HG03469 (cell line): Measurements from ENCODE around the gene PTPRN.
A peak's percentile ranks its signal among the peaks of the same experiment; 100 is the strongest.

Experiments
- ATAC-seq: cut with Tn5 transposase; IDR thresholded peaks from one replicate; pipeline ENCODE4 v1.9.1; 2021; ENCODE audit warnings: mild to moderate bottlenecking, moderate library complexity, moderate number of reproducible peaks; ENCODE audit not compliant: unreplicated experiment

PTPRN gene

GRCh38 chr2:219308142-219309101 is 779 bp downstream of the PTPRN start:
- ATAC-seq = no peak

GRCh38 chr2:219306047-219306446 is 3.2 kb downstream of the PTPRN start:
- no peak for ATAC-seq

DNA sequence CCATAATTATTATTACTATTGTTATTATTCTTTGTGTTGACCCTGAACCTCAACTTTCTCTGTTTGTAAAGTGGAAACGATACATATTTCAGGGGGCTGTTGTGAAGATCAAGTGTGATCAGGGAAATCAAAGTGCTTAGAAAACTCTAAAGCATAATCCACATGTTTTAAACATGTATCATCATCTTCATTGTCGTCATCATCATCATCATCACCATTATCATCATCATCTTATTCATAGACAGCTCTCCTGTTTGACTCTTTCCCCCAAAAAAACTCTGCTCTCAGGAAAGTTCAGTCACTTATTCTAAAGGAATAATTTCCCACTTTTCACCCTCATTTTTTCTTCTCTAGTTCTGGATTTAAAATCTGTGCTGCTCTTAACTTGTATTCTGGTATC is 5.0 kb downstream of the PTPRN start:
- ATAC-seq = no peak

- ATAC-seq = no peak
These were observed 6.7 kb downstream of the PTPRN start for GRCh38 chr2:219302412-219302968.

DNA sequence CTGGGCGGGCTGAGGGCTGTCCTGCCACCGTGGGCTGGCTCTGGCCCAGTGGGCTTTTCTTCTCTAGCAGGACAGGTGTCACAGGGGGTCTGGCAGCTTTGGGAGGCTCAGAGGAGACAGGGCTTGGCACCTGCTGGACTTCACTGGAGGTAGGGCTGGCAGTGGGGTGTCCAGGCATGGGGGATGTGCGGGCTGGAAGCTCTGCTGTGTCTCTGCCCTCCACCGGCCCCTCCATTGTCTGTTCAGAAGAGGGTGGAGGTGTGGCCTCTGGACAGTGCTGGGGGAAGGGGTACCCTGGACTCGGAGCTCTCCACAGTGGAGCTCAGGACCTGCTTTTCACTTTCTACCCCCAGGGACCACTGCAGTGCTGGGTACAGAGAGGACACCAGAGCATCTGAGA is 9.2 kb downstream of the PTPRN start:
- ATAC-seq = no peak

GRCh38 chr2:219299372-219299760 is 9.8 kb downstream of the PTPRN start:
- ATAC-seq = no peak

GRCh38 chr2:219298759-219299371 is 10.3 kb downstream of the PTPRN start:
- no peak for ATAC-seq

GRCh38 chr2:219297766-219298456 is 11.3 kb downstream of the PTPRN start:
- ATAC-seq = no peak

DNA sequence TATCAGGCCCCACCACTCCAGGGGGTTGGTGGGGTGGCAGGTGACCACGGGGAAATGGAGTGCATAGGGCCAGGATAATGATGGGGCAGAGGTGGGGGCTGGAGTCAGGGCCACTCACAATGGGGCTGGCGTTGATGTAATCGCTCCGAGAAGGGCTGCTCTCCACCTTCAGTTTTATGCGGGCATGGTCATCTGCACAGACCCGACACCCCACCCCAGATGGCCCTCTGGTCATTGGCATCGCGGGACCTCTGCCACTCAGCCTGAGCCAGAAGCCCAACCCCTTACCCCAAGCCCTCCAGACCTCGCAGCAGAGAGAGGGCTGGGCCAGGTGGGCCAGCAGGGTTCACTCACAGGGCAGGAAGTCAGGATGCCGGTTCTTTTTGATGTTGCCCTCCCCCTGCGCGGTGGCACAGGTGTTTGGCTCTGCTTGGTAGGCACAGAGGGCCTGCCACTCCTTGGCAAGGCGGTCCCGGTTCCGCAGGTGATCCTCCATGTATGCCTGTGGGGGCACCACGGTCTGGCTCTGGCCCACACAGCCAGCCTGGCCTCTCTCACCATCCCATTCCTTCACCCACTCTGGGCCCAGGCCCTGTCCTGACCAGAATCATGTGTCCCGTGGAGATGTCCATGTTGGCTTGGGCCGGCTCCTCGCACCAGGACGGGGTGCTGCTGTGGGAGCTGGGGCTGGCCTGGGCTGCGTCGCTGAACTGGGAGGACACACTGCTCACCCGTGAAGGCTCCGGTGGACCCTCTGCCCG is 12.4 kb downstream of the PTPRN start:
- ATAC-seq = no peak

DNA sequence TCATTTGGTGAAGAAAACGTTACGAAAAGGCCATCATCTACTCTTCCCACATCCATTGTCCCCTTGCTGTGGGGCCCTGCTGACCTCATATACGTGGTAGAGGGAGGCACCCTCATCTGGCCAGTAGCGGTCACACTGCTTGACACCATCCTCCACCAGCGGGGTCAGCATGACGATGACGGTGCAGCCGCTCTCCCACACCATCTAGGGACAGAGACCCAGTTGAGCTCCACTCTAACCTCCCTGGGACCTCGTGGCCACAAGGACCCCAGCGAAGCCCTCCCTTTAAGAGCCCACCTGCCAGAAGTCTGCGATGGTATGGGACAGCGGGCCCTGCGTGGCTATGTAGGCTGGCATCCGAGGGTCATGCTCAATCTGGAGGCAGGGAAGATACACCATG is 13.1 kb downstream of the PTPRN start:
- ATAC-seq = no peak

DNA sequence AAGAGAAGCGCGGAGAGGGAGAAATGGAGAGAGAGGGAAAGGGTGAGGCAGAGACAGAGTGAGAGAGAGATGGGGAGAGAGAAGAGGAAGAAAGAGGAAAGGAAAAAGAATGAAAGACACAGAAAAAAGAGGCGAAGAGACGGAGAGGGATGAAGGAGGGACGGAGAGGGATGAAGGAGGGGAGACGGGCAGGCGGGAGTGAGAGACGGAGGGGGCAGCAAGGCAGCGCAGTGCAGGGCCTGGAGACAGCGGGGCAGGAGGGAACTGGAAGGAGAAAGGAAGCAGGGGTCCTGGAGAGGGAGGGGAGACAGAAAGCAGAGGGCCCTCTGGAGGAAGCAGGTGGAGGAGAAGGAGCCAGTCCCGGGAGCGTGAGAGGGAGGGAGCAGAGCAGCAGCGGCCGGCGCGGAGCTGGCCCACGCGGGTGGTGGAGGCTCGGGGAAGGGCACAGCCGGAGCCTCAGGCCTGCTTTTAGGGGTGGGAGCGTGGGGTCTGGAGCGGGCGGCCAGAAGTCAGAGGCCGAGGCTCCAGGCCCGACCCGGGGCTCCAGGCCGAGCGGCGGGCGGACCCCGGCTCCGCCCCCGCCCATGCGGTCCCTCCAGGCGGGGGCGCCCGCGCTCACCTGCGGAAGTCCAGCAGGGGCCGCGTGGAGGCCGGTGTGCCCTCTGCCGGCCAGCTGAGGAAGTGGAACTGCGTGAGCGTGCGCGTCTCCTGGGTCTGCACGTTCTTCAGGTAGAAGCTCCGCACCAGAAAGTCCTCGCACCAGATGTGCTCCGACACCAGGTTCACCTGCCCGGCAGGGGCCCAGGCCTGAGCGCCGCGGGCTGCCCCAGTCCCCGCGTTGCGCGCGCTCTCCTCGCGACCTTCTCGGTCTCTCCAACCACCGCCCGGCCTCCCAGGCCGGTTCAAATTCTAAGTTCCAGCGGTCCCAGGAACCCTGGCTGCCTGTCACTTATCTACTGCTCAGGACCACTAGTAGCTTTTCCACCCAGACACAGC is 14.5 kb downstream of the PTPRN start:
- ATAC-seq = peak; percentile 80

DNA sequence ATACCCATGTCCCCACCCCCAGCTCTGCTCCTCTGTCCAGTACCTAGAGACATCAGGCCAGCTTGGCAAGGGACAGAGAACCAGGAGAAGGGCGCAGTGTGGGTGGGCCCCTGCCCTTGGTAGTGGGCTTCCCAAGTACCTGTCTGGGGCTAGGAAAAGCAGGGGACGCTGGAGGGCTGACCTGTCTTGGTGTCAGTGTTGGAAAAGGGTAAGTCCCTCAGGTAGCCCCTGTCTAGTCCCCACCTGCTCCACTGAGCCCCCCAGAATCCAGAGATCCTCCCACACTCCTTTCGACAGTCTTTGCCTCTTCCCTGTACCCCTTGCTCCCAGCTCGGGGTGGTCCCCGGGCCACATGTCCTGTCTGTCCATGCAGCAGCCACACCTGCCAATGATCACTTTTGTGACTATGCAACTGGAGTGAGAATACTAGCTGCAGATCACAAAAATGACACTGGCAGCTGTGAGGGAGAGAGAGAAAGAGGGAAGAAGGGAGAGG is 15.4 kb downstream of the PTPRN start:
- ATAC-seq = no peak

- no peak for ATAC-seq
These were observed 16.6 kb downstream of the PTPRN start for GRCh38 chr2:219292616-219293015.

DNA sequence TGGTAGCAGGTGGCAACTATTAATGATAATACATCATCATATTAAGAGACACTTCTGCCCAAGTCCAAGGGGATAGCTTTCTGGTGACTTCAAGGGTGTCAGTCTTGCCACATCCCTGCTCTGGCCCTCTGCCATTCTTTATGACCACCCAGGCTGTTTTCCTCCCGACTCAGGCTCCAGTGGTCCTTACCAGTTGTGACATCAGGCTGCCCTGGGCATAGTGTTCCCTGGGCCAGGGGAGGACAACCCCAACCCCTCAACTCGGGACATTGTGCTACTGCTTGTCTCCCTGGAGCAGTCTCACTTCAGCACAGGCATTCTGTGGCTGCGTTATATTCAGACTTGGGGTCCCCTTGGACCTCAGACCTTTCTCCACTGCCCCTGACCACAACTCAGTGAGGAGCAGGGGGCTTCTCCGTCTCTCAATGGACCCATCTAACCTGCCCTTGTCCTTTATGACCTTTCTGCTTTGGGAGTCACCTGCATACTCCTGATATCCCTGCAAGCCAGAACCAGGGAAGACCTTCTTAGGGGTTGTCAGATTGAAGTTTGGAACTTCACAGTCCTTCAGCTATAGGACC is 17.2 kb downstream of the PTPRN start:
- ATAC-seq = no peak

DNA sequence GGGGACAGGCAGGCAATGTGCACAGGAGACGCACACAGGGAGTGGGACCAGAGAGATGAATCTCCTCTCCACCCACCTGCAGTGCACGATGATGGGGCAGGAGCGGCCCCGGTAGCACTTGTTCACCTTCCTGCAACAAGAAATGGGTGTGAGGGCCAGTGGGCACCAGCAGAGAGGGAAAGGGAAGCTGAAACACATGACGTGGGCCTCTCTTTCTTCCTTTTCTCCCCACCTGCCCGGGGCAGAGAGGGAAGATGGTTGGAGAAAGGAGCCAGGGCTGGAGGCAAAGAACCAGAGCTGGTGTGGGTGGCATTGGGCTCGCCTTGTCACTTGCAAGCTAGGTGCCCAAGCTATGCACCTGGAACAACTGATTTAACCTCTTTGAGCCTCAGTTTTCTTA is 17.8 kb downstream of the PTPRN start:
- no peak for ATAC-seq

- no peak for ATAC-seq
These were observed 18.6 kb downstream of the PTPRN start for GRCh38 chr2:219290381-219291171.

DNA sequence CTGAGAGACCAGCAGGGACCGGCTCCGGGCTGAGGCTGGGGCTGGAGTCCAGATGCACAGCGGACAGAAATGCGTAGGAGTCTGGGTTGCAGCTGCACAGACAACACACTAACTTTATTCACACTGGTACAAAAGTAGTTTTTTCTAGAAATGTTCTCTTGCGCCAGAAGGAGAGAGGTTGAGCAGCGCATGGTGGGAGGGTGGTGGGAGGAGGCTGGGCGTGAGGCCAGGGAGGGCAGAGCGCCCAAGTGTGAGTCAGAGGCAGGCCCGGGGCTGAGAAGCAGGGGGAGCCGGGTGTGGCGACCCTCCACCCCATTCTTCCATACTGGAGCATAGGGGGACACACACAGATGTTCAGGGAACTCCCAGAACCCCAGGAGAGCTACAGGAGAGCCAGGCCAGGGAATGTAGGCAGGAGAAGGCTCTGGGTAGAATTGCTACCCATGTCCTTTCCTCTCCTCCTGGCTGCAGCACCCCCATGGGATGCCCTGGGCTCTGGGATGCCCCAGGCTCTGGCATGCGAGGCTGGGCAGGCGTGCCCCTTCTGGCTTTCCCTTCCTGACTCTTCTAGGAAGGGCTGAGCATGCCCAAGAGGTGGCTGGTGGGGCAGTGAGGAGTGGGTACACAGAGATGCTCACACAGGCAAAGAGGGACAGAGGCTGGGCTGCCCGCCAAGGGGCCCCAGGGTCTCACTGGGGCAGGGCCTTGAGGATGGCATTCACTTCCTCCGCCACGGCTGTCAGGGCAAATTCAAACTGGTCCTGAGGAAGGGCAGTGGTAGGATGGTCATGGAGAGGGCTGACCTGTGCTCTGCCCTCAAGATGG is 19.5 kb downstream of the PTPRN start:
- ATAC-seq = no peak
